Peyer's patch (tissue), 4 donors: ENCODE results near the gene GABRB1.

Experiments
- POLR2A ChIP-seq, 2 donors: fragments of 450-650 bp; IDR thresholded peaks; one replicate each; pipeline ENCODE4 v1.5.1; 2017; ENCODE audit warnings: antibody characterized with exemption in 2 of 2, mild to moderate bottlenecking in 2 of 2, moderate library complexity in 2 of 2
- TF ChIP-seq, protein P1 (sequence below), 6 experiments: fragments of 450-650 bp in 4 of 6; fragments of 200-600 bp in 2 of 6; sonication (generic) in 1 of 6; IDR thresholded peaks; one replicate each; pipeline ENCODE4 v1.5.1; 2017 to 2019; ENCODE audit warnings: antibody characterized with exemption in 6 of 6, mild to moderate bottlenecking in 3 of 6, moderate library complexity in 1 of 6

DNA sequence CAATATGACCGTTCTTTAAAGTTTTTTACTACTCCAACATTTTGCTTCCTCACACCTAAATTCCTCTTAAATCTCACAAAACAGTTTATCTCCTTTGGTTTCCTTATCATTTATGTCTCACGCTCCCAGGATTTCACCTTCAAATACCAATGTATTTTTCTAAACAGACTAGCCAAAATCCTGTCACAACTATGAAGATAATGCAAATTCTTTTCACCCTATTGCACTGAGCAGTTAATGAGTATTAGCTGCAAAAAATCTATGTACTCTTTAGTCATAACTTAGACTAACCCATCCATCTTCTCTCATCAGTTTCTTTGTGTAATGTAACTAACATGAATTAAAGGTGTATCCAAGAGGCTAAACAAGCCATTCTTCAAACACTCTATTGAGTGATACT is 280.8 kb downstream of the GABRB1 start:
- TF ChIP-seq POLR2A (IDR thresholded peaks at IDR 0.05), result no peak
- TF ChIP-seq, protein P1, sequence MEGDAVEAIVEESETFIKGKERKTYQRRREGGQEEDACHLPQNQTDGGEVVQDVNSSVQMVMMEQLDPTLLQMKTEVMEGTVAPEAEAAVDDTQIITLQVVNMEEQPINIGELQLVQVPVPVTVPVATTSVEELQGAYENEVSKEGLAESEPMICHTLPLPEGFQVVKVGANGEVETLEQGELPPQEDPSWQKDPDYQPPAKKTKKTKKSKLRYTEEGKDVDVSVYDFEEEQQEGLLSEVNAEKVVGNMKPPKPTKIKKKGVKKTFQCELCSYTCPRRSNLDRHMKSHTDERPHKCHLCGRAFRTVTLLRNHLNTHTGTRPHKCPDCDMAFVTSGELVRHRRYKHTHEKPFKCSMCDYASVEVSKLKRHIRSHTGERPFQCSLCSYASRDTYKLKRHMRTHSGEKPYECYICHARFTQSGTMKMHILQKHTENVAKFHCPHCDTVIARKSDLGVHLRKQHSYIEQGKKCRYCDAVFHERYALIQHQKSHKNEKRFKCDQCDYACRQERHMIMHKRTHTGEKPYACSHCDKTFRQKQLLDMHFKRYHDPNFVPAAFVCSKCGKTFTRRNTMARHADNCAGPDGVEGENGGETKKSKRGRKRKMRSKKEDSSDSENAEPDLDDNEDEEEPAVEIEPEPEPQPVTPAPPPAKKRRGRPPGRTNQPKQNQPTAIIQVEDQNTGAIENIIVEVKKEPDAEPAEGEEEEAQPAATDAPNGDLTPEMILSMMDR (IDR thresholded peaks at IDR 0.05), result no peak
